HG03378 (cell line): Measurements from ENCODE around the gene ANO1.

Experiments used
- ATAC-seq: cut with Tn5 transposase; IDR thresholded peaks from one replicate; pipeline ENCODE4 v1.9.1; 2021; ENCODE audit warnings: mild to moderate bottlenecking, moderate library complexity; ENCODE audit not compliant: unreplicated experiment

ANO1 gene

DNA sequence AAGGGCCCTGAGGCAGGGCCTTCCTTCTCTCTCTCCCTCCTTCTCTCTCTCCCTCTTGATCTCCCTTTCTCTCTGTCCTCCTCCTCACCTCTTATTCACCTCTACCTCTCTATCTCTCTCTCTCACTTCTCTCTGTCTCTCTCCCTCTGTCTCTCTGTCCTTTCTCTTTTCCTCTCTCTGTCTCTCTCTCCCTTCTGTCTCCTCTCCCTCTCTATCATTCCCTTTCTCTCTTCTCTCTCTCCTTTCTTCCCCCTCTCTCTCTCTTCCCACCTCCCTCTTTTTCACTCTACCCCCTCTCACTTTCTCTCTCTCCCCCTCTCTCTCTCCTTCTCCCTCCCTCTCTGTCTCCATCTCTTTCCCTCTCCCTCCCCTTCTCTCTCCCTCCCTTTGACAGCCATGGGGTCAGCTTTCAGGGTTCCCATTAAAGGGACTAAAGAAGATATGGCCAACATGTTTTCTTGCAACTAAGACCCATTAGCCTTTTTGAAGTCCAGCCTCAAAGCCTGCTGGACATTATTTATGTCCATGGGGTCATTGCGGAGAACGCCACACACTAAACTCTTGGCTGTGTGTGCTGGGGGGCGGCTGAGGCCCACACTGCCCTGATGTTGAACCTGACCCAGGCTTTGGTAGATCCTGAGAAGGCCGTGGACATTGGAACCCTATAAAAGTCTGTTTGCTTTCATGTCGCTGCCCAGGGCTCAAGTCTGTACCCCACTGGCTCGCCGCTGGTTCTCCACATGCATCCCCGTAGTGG lies 15.0 kb downstream of the ANO1 start:
- ATAC-seq, result no peak

DNA sequence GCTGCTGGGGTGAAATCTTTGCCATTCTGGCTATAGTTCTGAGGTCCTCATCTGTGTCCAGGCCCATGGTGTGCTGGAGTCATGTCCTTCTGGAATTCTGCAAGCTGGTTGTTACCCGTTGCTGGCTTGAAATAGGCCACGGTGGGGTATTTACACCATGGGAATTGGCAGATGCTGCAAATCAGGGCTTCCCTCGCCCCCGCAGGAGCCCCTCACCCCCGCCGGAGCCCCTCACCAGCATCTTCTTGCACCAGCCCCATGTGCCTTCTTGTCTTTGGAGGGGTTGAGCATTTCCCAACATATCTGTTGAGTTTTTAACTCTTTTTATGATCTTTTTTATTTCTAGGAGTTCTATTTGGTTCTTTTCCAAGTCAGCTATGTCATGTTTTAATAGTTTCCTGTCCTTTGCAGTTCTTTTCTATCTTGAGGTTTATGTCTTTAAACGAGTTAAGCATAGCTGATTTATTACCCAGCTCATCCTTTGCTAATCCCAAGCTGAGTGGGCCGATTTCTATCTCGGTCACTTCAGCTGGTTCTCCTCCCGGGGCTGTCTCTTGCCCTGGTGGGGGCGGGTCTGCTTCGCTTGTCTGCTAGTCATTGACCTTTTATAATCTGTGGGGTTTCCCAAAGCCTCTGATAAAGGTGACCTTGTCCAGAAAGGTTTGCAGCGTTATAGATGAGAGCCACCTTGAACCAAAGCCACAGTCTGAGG lies 17.6 kb downstream of the ANO1 start:
- no peak for ATAC-seq

DNA sequence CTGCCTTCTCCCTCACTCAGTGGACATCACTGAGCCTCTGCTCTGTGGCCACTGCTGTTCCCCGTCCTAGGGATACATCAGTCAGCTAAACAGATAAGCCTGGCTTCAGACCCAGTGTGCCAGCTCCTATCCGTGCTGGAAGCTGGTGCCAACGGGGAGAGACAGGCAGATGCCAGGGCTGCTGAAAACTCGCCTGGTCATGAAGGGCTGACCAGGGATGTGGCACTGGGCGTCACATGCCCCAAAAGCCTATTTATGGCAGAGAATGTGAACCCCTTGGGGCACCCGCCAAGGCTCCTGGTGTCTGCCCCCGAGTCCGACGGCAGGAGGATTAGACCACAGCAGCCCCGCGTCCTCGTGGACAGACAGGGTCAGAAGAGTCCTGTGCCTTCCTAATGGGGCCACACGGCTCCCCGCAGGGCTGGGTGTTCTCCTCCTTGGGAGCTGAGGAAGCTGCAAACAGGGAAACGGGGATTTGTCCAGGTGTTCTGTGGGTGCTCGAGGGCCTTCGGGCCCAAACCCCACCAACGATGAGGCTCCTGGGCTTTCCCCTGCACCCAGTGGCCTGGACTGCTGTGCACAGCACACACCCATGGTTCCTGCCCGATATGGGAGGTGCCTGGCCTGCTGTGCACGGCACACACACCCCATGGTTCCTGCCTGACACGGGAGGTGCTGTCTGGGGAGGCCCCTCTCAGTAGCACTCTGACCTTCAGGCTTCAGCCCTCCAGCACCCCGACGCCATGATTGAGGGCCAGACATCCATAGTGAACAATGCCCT lies 19.9 kb downstream of the ANO1 start:
- no peak for ATAC-seq

DNA sequence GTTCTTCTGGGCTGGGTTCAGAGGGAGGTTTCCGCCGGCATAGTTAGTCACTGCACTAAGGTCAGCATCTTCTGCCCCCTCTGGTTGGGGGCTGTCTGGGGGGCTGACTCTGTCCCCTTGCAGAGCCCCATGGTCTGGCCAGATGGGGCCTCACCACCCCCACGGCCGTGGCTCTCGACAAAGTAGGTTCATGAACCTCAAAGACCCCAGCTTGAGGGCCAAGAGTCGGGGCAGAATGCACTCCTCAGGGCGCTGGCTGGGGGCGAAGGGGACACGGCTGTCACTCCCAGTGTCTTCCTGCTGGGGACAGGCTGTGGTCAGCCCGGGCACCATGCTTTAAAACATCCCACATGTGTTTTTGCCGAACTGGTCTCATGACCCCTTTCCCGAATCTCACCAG lies 20.8 kb downstream of the ANO1 start:
- no peak for ATAC-seq

DNA sequence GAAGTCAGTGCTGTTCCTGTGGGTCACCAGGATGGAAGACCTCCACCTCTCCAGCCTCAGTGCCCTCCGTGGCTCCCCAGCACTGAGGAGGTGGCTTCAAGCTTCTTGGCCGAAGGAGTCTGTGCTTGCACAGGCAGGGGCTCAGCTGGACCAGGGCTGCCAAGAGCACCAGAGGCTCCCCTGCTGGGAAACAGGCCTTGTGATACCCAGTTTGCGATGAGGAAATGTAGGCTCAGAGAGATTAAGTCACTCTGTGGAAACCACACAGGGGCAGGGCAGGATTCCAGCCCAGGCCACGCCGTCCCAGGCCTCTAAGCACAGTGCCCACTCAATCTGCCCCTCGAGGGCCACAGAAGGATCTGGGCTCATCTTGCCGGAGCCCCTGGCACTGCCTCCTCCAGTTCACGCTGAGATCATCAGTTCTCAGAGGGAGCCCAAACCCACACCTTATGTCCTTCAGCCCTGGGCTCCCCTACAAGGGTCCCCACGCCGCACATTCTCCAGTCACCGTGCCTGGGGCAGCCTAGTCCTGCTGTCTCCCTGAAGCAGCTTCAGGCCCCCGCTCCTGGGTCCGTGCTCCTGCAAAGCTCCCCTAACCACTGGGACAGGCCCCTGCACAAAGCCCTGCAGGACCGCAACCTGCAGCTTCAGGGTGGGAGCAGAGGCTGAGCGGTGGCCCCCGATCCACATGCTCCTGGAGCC lies 21.6 kb downstream of the ANO1 start:
- ATAC-seq, result no peak

DNA sequence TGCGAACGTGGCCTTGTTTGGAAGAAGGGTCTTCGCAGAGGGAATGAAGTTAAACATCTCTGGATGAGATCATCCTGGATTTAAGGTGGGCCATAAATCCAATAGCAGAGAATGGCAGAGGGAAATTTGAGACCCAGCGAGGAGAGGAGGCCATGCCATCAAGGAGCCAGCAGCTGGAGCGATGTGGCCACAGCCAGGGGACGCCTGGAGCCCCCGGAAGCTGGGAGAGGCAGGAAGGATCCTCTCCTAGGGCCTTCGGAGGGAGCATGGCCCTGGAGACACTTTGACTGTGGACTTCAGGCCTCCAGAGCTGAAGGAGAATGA lies 22.1 kb downstream of the ANO1 start:
- ATAC-seq, result no peak

DNA sequence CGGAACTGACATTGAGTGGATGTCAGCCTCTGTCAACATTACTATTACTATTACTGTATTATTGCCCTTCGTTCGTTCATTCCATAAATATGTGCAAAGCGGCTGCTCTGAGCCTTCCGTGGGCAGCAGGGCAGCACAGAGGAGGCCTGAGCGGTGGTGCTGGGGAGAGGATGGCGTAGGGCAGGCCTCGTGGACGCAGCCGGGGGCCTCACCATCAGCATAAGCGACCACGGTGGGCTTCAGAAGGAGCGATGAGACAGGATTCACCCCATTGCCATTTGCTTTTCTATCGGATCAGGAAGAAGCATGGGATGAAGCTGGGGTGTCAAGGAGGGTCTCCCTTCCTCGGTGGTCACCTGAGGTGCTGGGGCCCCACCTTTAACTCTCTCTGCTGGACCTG lies 22.7 kb downstream of the ANO1 start:
- ATAC-seq, result no peak

DNA sequence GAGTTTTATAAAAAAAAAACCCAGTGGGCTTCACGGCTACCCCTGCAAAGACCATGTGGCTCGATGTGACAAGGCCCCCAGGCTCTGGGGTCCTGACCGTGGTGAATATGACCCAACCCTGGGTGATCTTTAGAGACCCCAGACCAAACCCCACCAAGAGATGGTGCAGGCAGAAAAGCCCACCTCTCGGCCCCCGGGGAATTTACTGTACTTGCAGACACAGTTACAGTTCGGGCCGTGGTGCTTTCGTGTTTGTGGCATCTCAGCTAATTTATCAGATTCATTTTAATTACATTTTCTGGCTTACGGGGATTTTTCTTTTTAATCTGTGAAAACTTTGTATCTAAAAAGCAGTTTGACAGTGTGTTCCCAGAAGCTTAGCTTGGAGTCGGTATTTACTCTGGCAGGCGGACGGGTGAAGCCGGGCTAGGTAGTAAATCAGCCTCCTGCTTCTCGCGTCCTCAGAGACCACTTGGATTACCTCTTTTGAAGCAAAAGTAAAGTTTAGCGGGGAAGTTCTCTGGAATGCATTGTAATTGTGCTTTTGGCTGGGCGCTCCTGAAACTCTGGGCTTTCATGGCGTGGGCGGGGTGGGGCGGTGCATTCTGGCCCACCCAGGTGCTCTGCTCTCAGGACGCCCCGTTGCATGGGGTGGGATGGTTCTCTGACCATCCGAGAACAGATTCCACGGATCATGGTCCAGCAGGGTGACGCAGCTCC lies 25.3 kb downstream of the ANO1 start:
- no peak for ATAC-seq

DNA sequence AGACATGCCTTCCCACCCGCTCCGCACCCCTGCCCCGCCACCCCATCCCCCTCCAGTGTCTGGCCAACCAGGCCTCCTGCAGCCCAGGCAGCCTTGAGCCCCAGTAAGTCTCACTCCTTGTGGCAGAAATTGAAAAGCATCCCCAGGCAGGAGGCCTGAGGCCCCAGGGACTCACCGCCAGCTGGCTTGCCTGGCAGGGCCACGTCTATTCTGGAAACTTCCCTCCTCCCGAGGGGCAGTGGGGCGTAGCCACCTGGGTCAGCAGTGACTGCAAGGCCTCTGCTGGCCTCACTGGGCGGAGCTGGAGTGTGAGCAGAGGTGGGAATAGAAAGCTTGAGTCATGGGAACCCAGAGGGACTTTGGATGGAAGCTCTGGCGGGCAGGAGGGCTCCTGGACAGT lies 26.3 kb downstream of the ANO1 start:
- no peak for ATAC-seq

DNA sequence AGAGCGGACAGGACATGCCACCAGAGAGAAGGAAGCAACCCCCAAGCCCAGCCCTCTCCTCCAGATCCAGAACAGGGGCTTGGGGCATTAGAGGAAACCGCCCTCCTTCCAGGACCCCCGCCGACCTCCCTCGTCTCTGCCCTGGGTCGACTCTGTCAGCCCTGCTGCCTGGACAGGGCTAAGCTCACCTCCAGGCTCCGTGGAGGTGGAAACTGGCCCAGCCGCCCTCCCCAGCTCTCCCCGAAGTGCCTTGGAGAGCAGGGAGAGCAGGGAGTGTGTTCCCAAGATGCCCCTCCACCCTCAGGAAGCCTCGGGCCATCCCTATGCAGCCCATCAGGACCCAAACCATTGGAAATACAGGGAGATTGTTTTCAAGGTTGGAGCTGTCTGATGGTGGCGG lies 26.8 kb downstream of the ANO1 start:
- ATAC-seq, result no peak

DNA sequence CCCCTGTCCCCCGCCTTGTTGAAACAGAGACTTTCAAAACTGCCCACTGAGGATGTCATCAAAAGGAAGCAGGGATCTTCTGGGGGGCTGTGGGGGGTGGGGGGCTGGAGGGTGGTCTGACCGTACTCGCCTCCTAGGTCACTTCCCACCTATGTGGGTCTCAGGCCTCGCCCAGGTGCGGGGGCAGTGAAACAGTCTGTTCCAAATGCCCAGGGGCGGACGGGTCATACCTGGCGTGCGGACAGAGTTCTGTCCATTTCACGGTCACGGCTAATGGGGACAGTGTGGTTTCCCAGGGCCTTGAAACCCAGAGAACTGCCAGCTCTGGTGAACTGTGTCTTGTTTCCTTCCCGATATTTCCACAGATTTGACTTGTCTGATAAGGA lies 27.2 kb downstream of the ANO1 start:
- ATAC-seq, result no peak

DNA sequence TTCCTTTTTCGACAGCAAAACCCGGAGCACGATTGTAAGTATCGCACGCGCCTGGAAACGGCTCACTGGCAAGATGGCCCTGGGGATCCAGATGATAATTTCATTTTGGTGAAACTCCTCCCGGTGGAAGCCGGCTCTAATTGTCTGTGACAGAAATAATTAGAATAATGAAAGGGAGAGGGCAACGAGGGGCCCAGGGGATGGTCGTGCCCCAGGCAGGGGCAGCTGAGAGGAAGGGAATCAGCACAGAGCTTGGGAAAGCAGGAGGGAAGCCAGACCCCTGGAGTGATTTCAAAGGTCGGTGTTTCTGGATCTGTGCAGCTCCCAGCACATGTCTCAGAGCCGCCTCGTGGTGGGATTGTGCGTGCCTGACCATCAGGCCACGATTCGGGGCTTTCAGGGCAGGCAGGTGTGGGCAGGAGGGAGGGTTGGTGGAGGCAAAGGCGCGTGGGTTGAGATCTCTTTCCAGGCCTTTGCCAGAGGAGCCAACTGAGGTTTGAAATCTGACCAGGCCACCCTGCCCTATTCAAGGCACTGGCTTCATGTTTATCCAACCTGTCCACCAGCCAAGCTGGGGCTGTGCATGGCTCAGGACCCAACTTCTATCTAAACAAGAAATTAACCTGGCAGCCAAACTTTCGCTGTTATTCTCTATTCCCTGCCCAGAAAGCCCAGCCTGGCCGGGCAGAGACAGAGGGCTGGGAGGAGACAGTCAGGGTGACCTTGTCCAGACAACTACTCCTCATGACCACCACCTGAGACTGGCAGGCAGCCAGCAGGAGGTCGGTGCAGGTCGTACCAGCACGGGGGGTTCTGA lies 27.8 kb downstream of the ANO1 start:
- ATAC-seq, result no peak

DNA sequence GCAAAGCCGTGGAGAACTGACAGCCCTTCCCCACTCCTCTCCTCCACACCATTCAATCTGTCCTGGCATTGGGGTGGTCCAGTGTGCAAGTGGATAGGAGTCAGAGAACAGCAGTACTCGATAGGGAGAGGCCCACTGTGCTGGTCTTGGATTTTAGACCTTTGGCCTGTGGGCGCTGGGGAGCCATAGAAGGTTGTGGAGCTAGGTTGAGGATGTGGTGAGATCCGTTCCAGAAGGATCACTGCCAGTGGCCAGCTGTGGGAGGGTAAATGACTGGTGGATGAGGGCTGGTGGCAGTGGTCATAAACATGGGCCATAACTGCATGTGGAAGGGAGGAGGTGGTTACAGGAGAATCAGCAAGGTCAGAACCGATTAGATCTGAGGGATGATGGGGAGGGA lies 28.6 kb downstream of the ANO1 start:
- no peak for ATAC-seq

DNA sequence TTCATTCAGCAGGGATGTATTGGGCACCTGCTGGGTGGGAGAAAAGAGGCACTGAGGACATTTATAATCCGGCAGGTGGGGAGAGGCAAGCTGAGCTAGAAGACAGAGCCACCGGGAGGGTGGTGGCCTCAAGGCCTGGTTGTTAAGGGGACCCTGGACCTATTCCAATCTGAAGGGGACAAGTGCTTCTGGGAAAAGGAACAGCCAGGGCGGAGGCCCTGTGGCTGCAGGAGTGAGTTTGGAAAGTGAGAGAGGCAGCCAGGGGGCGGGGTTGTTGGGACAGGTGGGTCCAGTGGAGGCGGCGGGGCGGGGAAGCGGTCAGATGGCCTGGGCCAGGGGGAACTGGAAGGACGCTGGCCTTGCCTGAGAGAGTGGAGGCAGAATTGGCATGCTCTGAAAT lies 29.1 kb downstream of the ANO1 start:
- no peak for ATAC-seq

DNA sequence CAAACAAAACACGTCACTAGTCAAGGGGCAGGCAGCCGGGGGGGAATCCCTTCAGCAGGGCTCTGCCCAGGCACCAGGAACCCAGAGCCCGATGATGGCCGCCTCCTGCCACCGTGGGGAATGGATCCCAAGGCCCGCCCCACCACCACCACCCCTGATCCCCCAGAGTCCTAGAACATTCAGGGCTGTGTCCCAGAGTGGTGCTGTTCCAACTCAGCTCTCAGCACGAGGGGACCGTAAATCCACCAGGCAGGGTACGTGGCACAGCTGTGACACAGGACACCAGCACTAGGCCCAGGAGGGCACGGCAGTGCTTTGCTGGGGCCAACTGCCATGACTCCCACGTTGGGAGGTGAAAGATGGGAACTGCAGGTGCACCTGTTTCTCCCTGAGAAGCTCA lies 29.6 kb downstream of the ANO1 start:
- no peak for ATAC-seq

DNA sequence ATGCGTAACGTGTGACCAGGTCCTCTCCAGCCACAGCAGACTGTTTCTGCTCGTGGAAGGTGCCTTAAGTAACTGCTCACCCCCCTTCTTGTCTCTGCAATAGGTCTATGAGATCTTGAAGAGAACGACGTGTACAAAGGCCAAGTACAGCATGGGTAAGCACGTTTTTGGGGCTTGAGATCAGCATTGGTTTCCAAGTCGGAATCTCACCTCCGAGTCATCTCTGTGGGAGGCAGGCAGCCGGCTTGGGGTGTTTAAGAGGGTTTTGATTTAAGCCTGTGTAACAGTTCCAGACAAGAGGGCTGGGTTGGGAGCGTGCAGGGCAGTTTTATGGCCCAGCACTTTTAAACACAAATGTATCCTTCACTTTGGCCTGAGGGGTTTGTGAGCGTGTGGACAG lies 30.1 kb downstream of the ANO1 start:
- ATAC-seq, result no peak

DNA sequence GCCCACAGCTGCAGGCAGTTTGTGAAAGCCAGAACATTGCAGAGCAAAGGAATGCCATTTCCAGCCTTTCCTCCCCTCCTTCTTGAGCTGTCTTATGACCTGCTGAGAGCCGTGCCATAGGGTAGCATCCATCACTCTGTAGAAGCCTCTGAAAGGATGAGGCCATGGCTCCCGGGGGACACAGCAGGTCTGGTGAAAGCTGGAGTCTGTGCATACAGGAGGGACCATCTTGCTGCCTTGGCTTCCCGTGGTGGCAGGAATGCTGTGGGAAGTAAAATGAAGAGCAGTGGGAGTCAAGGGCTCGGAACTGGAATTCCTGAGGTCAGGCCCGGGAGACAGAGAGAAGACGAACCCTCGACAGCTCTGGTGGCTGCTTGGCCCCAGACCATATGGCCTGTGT lies 30.9 kb downstream of the ANO1 start:
- ATAC-seq, result no peak

DNA sequence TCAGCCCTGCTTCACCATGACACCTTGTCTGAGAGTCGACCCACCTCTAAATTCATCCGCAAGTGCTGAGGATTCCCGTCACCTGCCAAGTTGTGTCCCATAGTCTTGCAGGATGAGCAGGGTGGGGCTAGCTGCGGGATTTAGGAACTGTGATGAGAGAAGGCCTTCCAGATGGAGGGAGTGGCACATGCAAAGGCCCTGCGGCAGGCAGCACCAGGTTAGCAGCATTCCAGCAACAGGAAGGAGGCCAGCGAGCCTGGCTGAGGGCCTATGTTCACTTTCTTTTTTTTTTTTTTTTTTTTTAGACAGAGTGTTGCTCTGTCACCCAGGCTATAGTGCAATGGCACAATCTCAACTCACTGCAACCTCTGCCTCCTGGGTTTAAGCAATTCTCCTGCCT lies 31.8 kb downstream of the ANO1 start:
- no peak for ATAC-seq

DNA sequence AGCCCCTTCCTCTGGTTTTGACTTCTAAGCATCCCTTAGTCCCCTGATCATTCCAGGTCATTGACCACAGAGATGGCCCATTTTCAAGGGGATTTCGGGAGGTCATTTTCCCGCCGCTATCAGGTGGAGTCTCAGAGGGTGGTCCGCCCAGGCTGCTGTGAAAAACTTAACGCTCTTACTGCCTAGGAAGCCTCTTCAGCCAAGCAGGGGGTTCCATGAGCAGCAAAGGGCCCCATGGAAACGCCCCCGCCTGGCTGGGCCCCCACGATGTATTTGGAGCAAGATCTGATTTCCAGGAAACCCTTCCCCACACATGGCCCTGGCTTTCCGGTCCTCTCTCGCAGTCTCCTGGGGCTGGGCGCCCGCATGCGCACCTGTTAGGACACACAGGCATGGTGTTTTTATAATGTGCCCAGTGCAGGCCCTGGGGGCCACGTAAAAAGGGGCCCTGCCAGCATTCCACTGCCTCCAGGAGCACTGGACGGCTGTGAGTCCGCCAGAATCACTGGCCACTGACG lies 32.5 kb downstream of the ANO1 start:
- ATAC-seq, result no peak
